M059J (cell line): ENCODE results near the gene DCHS1. TPM values are rescaled to one million over a fixed set of nuclear protein-coding genes. Genes with fewer than 3 reads are reported as not detected.

Source experiments
- DNase-seq: peaks from one replicate; pipeline ENCODE4 v3.0.0-alpha.2; 2012; ENCODE audit warnings: low read depth
- total RNA-seq: library from RNA; depleted of rRNA; stranded (reverse); fragments of >200 nt; shearing (Covaris generic); gene quantifications from 2 replicates; pipeline ENCODE4 v1.2.3, GENCODE V29; 2014; rRNA removed

The DCHS1 gene
- total RNA-seq, 1 experiment from 2014 or later = 8.8 TPM

DNA sequence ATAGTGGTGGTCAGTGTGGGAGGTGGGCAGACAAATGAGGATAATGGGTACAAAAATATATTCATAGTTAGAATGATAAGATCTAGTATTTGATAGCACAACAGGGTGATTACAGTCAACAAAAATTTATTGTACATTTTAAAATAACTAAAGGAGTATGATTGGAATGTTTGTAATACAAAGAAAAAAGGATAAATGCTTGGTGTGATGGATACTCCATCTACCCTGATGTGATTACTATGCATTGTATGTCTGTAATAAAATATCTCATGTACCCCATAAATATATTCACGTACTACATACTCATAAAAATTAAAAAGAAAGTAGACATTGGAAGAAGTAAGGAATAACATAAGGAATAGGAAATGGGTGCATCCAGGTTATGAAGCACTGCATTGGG lies 67.6 kb downstream of the DCHS1 start:
- DNase-seq = no peak

DNA sequence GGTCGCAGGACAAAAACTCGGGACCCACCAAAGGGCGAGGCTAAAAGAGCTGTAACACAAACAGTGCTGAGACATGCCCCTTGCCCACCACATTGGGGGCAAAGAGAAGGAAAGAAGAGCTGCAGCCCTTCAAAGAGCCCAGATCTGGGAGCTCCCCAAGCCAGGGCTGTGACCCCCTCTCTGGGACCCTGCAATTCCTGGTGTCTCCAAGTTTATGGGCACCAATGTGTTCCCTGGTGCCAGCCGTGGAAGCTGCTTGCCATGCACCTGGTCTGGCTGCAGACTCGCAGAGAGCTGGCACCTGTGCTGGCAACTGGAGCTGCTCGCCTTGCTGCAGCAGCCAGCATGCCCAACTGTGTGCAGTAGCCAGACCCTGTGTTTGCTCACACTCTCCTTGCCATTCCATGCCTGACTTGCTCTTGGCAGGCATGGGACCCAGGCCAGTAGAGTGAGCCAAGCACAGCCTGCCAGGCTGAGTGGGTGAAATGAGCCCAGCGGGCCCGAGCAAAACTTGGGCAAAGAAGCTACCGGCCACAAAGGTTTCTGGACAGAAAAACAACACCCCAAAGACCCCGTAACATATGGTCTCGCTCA lies 68.2 kb downstream of the DCHS1 start:
- DNase-seq = no peak

DNA sequence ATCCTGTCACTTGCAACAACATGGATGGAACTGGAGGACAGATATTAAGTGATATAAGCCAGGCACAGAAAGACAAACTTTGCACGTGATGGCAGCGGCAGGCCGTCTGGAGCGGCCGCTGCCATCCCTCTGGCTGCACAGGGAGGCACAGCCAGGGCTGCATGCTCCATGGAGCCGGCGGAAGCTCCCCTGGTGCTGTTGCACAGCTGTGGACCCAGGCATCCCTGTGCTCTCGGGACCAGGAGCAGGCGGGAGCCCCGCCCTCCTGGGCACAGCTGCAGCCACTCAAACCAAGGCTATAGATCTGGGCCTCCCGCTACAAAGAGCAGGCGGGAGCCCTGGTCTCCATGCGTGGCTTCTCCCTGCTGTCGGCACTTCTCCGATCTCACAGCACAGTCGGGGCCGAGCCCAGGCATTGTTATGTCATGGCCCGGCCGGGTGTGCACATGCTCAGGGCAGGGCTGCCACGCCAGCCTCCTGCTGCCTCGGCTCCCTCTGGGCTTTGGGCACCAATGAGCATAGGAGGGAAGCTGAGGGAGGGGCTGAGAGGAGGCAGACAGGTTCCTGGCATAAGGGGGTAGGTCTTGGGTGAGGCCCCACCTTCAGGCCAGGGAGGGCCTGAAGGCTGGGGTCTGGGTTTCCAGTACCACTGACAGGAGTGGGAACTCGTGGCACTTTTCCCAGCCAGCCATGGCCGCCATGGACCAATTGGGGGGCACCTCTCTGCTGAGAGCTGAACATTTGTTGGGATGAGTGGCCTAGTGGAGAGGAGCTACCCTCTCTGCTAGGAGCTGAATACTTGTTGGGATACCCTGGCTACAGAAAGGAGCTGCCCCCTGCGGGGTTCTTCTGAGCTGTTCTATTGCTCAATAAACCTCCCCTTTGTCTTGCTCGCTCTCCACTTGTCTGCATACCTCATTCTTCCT lies 68.9 kb downstream of the DCHS1 start:
- DNase-seq = no peak

DNA sequence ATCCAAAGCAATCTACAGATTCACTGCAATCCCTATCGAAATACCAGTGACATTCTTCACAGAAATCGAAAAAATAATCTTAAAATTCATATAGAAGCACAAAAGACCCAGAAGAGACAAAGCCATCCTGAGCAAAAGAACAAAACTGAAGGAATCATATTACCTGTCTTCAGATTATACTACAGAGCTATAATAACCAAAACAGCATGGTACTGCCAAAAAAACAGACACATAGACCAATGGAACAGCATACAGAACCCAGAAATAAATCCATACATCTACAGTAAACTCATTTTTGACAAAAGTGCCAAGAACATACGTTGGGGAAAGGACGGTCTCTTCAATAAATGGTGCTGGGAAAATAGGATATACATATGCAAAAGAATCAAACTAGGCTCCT lies 71.1 kb downstream of the DCHS1 start:
- no peak for DNase-seq

DNA sequence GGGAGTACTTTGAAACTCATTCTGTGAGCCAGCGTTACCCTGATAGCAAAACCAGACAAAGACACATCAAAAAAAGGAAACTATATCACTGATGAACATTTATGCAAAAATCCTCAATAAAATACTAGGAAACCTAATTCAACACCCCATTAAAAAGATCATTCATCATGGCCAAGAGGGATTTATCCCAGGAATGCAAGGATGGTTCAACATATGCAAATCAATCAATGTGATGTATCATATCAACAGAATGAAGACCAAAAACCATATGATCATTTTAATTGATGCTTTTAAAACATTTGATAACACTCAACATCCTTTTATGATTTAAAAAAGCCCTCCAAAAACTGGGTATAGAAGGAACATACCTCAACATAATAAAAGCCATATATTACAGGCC lies 72.0 kb downstream of the DCHS1 start:
- DNase-seq = no peak

DNA sequence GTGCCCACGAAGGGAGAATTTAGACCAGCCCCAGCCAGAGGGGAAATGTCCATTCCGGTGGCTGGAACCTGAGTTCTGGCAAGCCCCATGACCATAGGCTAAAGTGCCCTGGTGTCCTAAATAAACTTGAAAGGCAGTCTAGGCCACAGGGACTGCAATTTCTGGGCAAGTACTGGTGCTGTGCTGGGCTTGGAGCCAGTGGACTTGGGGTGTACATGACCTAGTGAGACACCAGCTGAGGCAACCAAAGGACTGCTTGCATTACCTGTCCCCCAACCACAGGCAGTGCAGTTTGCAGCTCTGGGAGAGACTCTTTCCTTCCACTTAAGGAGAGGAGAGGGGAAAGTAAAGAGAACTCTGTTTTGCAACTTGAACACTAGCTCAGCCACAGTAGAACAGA lies 75.9 kb downstream of the DCHS1 start:
- DNase-seq = no peak

DNA sequence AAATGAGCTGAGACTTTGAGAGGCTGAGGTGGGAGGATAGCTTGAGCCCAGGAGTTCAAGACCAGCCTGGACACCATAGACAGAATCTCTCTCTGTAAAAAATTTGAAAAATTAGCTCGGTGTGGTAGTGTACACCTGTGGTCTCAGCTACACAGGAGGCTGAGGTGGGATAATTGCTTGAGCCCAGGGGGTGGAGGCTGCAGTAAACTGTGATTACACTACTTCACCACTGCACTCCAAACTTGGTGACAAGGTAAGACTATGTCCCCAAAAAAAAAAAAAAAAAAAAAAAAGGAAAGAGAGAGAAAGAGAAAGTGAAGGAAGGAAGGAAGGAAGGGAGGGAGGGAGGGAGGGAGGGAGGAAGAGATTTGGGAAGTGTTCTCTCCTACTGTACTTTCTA lies 77.5 kb downstream of the DCHS1 start:
- DNase-seq = no peak

DNA sequence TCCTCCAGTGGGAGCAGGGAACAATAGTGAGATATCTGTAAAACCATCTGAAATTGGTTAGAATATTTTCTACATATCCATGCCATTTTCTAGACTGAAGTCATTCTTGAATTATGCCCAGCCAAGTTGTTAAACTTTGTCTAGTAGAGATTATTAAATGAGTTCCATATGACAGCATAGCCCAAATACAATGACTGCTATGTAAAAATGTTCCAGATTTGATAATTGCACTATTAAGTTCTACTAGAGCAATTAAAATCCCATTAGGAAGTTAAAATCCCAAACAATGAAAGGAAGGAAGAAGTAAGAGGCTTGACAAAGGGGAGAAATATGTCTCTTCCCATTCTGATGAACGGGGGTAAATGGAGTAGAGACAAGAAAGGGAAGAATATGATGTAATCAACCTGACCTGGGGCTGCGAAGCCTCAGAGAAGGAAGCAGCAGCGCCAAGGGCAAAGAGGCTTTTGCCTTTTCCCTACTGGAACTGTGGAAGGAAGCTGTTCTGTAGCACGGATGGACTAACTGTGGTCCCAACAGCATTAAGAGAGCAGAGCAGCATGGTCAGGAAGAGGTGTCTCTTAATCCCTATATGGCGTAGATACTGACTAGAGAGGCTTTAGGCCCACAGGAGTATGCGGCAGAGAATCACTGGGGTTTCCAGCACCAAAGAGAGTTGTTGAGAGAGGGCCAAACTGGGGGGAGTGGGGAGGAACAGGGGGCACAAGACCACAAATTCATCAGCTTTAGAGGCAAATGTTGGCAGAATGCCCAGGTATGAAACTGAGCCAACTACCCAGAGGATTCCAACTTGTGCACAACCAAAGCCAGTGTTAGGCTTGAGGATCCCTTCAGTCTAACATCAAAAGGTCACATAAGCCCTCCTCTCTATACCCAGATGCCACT lies 78.9 kb downstream of the DCHS1 start:
- DNase-seq = peak; percentile 36

DNA sequence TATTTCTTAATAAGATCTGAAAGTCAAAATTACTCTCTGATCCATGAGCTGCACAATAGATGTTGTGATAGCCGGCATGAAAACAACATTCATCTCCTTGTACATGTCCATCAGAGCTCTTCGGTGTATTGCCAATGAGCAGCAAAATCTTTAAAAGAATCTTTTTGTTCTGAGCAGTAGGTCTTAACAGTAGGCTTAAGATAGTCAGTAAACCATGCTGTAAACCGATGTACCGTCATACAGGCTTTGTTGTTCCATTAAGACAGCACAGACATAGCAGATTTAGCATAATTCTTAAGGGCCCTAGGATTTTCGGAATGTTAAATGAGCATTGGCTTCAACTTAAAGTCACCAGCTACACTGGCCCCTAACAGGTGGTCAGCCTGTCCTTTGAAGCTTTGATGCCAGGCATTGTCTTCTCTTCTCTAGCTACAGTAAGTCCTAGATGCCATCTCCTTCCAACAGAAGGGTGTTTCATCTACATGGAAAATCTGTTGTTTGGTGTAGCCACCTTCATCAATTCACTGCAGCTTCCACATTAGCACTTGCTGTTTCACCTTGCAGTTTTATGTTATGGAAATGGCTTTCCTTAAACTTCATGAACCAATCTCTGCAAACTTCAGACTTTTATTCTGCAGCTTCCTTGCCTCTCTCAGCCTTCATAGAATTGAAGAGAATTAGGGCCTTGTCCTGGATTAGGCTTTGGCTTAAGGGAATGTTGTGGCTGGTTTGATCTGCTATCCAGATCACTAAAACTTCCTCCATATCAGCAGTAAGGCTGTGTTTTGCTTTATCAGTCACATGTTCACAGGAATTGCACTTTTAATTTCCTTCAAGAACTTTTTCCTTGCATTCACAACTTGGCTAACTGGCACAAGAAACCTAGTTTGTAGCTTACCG lies 80.5 kb downstream of the DCHS1 start:
- no peak for DNase-seq

DNA sequence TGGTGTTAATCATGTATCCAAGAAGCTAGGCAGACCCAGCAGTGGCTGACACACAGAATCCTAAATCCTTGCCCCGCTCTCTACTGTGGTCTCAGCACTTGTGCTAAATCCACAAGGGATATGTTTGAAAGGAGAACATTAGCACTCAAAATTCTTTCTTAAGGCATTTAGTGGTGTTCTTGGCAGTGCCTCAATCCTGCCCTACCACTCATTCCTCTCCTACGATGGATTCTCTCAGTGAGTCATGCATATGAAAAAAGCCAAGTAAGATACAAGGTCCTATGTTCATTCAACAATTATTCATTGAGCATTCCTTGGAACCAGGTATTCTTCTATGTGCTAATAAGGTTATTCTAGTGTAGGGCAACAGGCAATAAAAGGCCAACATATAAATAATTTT lies 83.4 kb downstream of the DCHS1 start:
- DNase-seq = peak; percentile 70

DNA sequence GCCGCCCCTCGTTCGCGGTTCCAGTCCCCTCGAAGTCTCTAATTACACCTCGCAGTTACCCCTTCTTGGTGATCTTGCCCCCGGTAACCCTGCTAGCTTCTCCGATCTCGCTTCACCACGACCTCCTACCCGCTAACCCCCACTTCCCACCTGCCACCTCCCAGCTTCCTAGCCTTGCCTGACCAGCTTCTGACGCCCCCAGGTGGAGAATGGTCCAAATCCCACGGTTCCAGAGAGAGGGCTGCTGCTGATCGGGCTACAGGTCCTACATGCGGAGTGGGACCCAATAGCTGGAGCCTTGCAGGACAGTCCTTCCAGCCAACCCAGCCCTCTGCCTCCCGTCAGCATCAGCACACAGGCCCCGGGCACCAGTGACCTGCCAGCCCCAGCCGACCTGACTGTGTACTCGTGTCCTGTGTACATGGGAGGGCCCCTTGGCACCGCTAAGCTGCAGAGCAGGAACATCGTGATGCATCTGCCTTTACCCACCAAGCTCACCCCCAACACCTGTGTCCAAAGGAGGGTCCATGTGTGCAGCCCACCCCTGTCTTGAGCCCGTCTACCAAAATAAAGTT lies 84.1 kb downstream of the DCHS1 start:
- DNase-seq = no peak

Other genes starting within 250 kb of the DCHS1 start
- 16.5 and 24.4 TPM in 2 replicates for gene APBB1, start 236.7 kb downstream of the DCHS1 start, total RNA-seq
- not detected in 2 replicates for gene HPX, start 214.8 kb downstream of the DCHS1 start, total RNA-seq
- gene TRIM3, start 181.9 kb downstream of the DCHS1 start, total RNA-seq = 10.3 and 10.4 TPM in 2 replicates
- gene ARFIP2, start 174.5 kb downstream of the DCHS1 start, total RNA-seq = 66.8 and 84.0 TPM in 2 replicates
- 36.6 and 53.2 TPM in 2 replicates for gene TIMM10B, start 174.3 kb downstream of the DCHS1 start, total RNA-seq
- 1.3 and 1.4 TPM in 2 replicates for gene DNHD1, start 158.5 kb downstream of the DCHS1 start, total RNA-seq
- 18.0 and 18.8 TPM in 2 replicates for gene RRP8, start 52.2 kb downstream of the DCHS1 start, total RNA-seq
- gene ILK, start 52.0 kb downstream of the DCHS1 start, total RNA-seq = 152 and 201 TPM in 2 replicates
- gene TAF10, start 43.6 kb downstream of the DCHS1 start, total RNA-seq = 108 and 133 TPM in 2 replicates
- 57.4 and 94.6 TPM in 2 replicates for gene TPP1, start 36.4 kb downstream of the DCHS1 start, total RNA-seq
- gene MRPL17, start 27.5 kb upstream of the DCHS1 start, total RNA-seq = 125 and 132 TPM in 2 replicates
- gene OR2AG2, start 116.2 kb upstream of the DCHS1 start, total RNA-seq = not detected in 2 replicates
- gene OR2AG1, start 127.2 kb upstream of the DCHS1 start, total RNA-seq = not detected in 2 replicates
- not detected in 2 replicates for gene OR6A2, start 143.9 kb upstream of the DCHS1 start, total RNA-seq
- not detected in 2 replicates for gene OR10A5, start 189.9 kb upstream of the DCHS1 start, total RNA-seq
- not detected in 2 replicates for gene OR10A2, start 207.2 kb upstream of the DCHS1 start, total RNA-seq
- gene OR10A4, start 220.8 kb upstream of the DCHS1 start, total RNA-seq = not detected in 2 replicates
- not detected in 2 replicates for gene OR2D2, start 236.7 kb upstream of the DCHS1 start, total RNA-seq